ENCODE data around the gene SLC35A3.

SLC35A3 gene

DNA sequence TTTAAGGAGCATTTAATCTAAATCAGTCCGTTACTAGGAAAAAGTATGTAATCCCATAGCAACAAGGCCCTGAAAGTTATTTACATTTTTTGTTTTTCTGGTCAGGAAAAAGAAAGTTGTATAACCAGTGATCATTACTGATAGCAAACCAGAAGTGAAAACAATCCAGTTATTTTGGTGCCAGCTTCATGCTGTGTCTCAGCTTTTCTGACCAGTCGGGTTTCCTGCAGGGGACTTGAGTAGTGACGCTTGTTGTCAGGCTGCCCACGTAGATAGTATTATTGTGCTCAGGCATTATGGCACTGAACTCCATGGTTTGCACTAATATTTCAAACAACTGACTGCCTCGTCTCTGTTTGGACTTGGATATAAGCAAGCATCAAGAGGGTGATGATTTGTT is 107.7 kb downstream of the SLC35A3 start:
- no peak for DNase-seq

DNA sequence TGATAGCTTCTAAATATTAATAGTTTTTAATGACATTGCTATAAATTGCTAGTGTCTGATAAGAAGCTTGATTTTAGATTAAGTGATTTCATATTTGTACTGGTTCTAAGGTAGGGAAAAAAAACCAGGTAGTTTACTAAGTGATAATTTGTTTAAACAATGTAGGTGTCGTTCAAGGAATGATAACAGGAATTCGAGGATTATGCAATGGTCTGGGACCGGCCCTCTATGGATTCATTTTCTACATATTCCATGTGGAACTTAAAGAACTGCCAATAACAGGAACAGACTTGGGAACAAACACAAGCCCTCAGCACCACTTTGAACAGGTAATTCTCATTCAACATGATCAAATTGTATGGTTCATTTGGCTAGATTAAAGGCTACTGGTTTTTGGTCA is 110.5 kb downstream of the SLC35A3 start:
- DNase-seq = no peak

Measured in NCI-H524 treated with DMSO at 0.1 percent for 48 hours (cell line).